CD14-positive monocyte (primary cell): Measurements from ENCODE around the gene CDX2. TPM values are rescaled to one million over a fixed set of nuclear protein-coding genes. Genes with fewer than 3 reads are reported as not detected.
A peak's percentile ranks its signal among the peaks of the same experiment; 100 is the strongest.

Source experiments
- DNase-seq, 3 donors: peaks; one replicate each; pipeline ENCODE4 v3.0.0-alpha.2; 2011 to 2022
- H2AFZ ChIP-seq: 2 replicates; pipeline ENCODE4 v1.6.0; 2012; ENCODE audit warnings: mild to moderate bottlenecking, low read depth, low read length, inconsistent platforms; ENCODE audit not compliant: insufficient read depth, poor library complexity, severe bottlenecking
- H3K27ac ChIP-seq, 2 donors: 1 replicate in 1 of 2; 2 replicates in 1 of 2; pipeline ENCODE4 v1.5.1; 2012 to 2013; ENCODE audit warnings: low read length in 2 of 2, control low read depth in 1 of 2, inconsistent platforms in 1 of 2, low read depth in 1 of 2, mild to moderate bottlenecking in 1 of 2
- H3K27me3 ChIP-seq, 2 donors: one replicate each; pipeline versions ENCODE4 v1.6.0 to v1.6.1; 2011 to 2013; ENCODE audit warnings: low read length in 2 of 2; ENCODE audit not compliant: control insufficient read depth in 2 of 2, insufficient read depth in 2 of 2
- H3K36me3 ChIP-seq, 2 donors: replicated peaks in 1 of 2; 1 replicate in 1 of 2; 2 replicates in 1 of 2; pipeline versions ENCODE4 v1.5.1 to v1.6.1; 2012 to 2013; ENCODE audit warnings: low read length in 2 of 2, control low read depth in 1 of 2, inconsistent platforms in 1 of 2, mild to moderate bottlenecking in 1 of 2; ENCODE audit not compliant: insufficient read depth in 2 of 2, control insufficient read depth in 1 of 2
- H3K4me1 ChIP-seq, 2 donors: 1 replicate in 1 of 2; 2 replicates in 1 of 2; pipeline versions ENCODE4 v1.5.1 to v1.6.1; 2012 to 2013; ENCODE audit warnings: low read length in 2 of 2, control low read depth in 1 of 2, inconsistent platforms in 1 of 2, mild to moderate bottlenecking in 1 of 2, moderate library complexity in 1 of 2; ENCODE audit not compliant: insufficient read depth in 2 of 2, control insufficient read depth in 1 of 2
- H3K4me2 ChIP-seq: replicated peaks from 2 replicates; pipeline ENCODE3; 2012; ENCODE audit warnings: low read length, moderate library complexity, mild to moderate bottlenecking; ENCODE audit not compliant: poor library complexity, severe bottlenecking; ENCODE audit errors: extremely low read depth
- H3K4me3 ChIP-seq, 3 experiments: fragments of 200-600 bp in 1 of 3; sonication (generic) in 1 of 3; replicated peaks in 1 of 3; 1 replicate in 2 of 3; 2 replicates in 1 of 3; pipeline ENCODE4 v1.5.1; 2011 to 2013; ENCODE audit warnings: low read length in 3 of 3, mild to moderate bottlenecking in 3 of 3, control low read depth in 2 of 3, low read depth in 2 of 3, inconsistent platforms in 1 of 3, moderate library complexity in 1 of 3
- H3K79me2 ChIP-seq: 2 replicates; pipeline ENCODE4 v1.6.0; 2012; ENCODE audit warnings: mild to moderate bottlenecking, control low read depth, inconsistent platforms, low read length, moderate library complexity; ENCODE audit not compliant: insufficient read depth
- H3K9ac ChIP-seq: 2 replicates; pipeline ENCODE4 v1.6.0; 2017; ENCODE audit warnings: low read length, mild to moderate bottlenecking; ENCODE audit not compliant: insufficient read depth, poor library complexity, severe bottlenecking
- H3K9me3 ChIP-seq, 2 donors: replicated peaks in 1 of 2; 1 replicate in 1 of 2; 2 replicates in 1 of 2; pipeline versions ENCODE4 v1.5.1 to v1.6.1; 2012 to 2013; ENCODE audit warnings: low read length in 2 of 2, control low read depth in 1 of 2; ENCODE audit not compliant: control insufficient read depth in 1 of 2, insufficient read depth in 1 of 2
- H4K20me1 ChIP-seq: 2 replicates; pipeline ENCODE4 v1.6.0; 2012; ENCODE audit warnings: mild to moderate bottlenecking, low read length, control low read depth, moderate library complexity; ENCODE audit not compliant: insufficient read depth
- H3K27ac Mint-ChIP-seq, 7 donors: one replicate each; pipeline ENCODE4 v1.8.0; 2020; ENCODE audit warnings: mild to moderate bottlenecking in 7 of 7, mixed read lengths in 7 of 7, moderate library complexity in 6 of 7, inconsistent platforms in 2 of 7
- H3K27me3 Mint-ChIP-seq, 3 donors: one replicate each; pipeline ENCODE4 v1.8.0; 2021 to 2022; ENCODE audit warnings: low read depth in 3 of 3, mild to moderate bottlenecking in 3 of 3, mixed read lengths in 3 of 3, moderate library complexity in 3 of 3, inconsistent platforms in 1 of 3
- H3K36me3 Mint-ChIP-seq, 2 donors: one replicate each; pipeline ENCODE4 v1.8.0; 2020; ENCODE audit warnings: mixed read lengths in 2 of 2, inconsistent platforms in 1 of 2, mild to moderate bottlenecking in 1 of 2
- H3K4me1 Mint-ChIP-seq: one replicate; pipeline ENCODE4 v1.8.0; 2020; ENCODE audit warnings: mild to moderate bottlenecking, mixed read lengths
- H3K4me3 Mint-ChIP-seq, 2 donors: one replicate each; pipeline ENCODE4 v1.8.0; 2020; ENCODE audit warnings: mild to moderate bottlenecking in 2 of 2, mixed read lengths in 2 of 2, moderate library complexity in 1 of 2
- H3K9me3 Mint-ChIP-seq, 7 donors: one replicate each; pipeline ENCODE4 v1.8.0; 2020 to 2022; ENCODE audit warnings: mixed read lengths in 7 of 7, mild to moderate bottlenecking in 6 of 7, moderate library complexity in 6 of 7, inconsistent platforms in 2 of 7
- WGBS: methylation state at CpG from one replicate; pipeline ENCODE4 v1.1.5; 2013; ENCODE audit warnings: missing lambda C conversion rate; ENCODE audit not compliant: insufficient coverage; 5-methylcytosine and 5-hydroxymethylcytosine counted together
- intact Hi-C, 2 donors: fragments of 100-400 bp; cut with micrococcal nuclease; formaldehyde crosslinking; loops; one replicate each; pipeline versions ENCODE4 v1.15.0 to v1.15.1; 2023
- polyA plus RNA-seq, 3 donors: library from polyadenylated mRNA; depleted of rRNA in 1 of 3; unstranded in 2 of 3; stranded (reverse) in 1 of 3; fragments of 300-500 nt in 2 of 3; fragments of >200 nt in 1 of 3; fragmentation: Illumina TruSeq in 2 of 3; gene quantifications; 1 replicate in 2 of 3; 2 replicates in 1 of 3; pipeline ENCODE4 v1.2.3, GENCODE V29; 2012 to 2021
- TF ChIP-seq, protein P1 (sequence below): fragments of 200-600 bp; IDR thresholded peaks from one replicate; pipeline ENCODE4 v1.8.0; 2022; ENCODE audit warnings: antibody characterized with exemption, mild to moderate bottlenecking

Gene CDX2
- polyA plus RNA-seq, 3 donors, result not detected

DNA sequence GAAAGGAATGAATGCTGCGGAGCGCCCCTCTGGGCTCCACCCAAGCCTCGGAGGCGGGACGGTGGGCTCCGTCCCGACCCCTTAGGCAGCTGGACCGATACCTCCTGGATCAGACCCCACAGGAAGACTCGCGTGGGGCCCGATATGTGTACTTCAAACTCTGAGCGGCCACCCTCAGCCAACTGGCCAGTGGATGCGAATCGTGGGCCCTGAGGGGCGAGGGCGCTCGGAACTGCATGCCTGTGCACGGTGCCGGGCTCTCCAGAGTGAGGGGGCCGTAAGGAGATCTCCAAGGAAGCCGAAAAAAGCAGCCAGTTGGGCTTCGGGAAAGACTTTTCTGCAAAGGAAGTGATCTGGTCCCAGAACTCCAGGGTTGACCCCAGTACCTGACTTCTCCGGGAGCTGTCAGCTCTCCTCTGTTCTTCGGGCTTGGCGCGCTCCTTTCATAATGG, 40.7 kb downstream of the CDX2 start:
- H3K9ac ChIP-seq, result no peak overlapping the region
- Mint-ChIP-seq H3K4me3 (peak overlapping the region in 1 of 2 donors; percentile 72), H3K27ac (peak overlapping the region in 1 of 7 donors; percentile 4), H3K36me3 (peaks cover 0 to 9% of the 10 kb centered on the region in 2 donors), H3K9me3 (peaks cover 0 to 32% (median 13%) of the 10 kb centered on the region in 7 donors), H3K27me3 (peaks cover 90 to 93% (median 91%) of the 10 kb centered on the region in 3 donors), H3K4me1 (peaks cover 6% of the 10 kb centered on the region)
- TF ChIP-seq, protein P1, sequence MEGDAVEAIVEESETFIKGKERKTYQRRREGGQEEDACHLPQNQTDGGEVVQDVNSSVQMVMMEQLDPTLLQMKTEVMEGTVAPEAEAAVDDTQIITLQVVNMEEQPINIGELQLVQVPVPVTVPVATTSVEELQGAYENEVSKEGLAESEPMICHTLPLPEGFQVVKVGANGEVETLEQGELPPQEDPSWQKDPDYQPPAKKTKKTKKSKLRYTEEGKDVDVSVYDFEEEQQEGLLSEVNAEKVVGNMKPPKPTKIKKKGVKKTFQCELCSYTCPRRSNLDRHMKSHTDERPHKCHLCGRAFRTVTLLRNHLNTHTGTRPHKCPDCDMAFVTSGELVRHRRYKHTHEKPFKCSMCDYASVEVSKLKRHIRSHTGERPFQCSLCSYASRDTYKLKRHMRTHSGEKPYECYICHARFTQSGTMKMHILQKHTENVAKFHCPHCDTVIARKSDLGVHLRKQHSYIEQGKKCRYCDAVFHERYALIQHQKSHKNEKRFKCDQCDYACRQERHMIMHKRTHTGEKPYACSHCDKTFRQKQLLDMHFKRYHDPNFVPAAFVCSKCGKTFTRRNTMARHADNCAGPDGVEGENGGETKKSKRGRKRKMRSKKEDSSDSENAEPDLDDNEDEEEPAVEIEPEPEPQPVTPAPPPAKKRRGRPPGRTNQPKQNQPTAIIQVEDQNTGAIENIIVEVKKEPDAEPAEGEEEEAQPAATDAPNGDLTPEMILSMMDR, result no peak
- 6% methylated on average over 26 of the region's 26 CpGs for WGBS
- no peaks in the 10 kb centered on the region for H4K20me1 ChIP-seq
- H3K27me3 ChIP-seq, result peaks cover 76 to 98% of the 10 kb centered on the region in 2 donors
- H3K79me2 ChIP-seq, result no peaks in the 10 kb centered on the region
- no peak overlapping the region for H3K4me2 ChIP-seq
- H3K27ac ChIP-seq, result no peak overlapping the region
- H3K4me1 ChIP-seq, result no peaks in the 10 kb centered on the region
- no peak overlapping the region for H3K4me3 ChIP-seq
- no peaks in the 10 kb centered on the region for H3K36me3 ChIP-seq
- DNase-seq, result no peak
- H3K9me3 ChIP-seq, result peaks cover 0 to 65% of the 10 kb centered on the region in 2 donors
- no peak overlapping the region for H2AFZ ChIP-seq
- intact Hi-C loops, result no loop called here

DNA sequence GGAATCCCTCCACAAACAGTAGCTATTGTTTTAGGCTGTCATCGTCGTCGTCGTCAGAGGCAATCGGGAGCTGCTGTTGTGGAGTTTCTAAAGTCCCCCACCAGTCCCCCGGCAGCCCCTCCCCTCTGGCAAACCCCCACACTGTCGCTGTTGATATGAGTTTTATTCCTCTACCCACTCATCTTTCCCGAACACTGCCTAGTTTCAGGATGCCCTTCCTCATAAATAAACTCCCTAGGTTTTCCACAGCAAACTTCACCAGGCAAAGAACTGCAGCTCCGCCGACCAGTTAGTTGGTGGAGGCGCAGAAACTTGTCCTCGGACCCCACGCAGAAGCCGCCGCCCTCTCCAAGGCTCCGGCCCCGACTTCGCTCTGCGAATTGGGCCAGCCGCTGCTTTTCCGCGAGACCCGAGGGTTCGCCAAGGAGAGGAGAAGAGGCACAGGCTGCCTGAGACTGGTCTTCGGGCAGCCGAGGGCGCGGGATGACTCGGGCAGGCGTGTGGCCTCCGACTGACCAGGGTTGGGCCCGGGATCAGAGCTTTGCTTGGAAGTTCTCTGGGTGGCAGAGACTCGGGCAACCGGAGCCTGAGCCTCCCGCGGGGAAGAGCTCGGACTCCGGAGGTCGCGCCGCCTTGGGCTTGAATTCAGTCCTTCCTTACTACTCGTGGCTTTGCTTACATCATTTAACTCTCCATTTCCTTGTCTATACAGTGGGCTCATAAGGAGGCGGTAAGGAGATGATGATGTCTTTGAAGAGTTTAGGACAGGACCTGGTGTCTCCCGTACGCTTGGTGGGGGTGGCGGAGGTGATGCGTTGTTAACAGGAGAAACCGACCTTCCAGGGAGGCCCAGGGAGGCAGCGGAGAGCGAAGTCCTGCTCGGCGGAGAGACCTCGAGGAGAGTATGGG, 41.4 kb downstream of the CDX2 start:
- DNase-seq, result no peak
- intact Hi-C loops, result no loop called here
- Mint-ChIP-seq H3K36me3 (peaks cover 0 to 9% of the 10 kb centered on the region in 2 donors), H3K27ac (no peak overlapping the region), H3K4me1 (peaks cover 6% of the 10 kb centered on the region), H3K4me3 (peak overlapping the region in 1 of 2 donors; percentile 72), H3K9me3 (peaks cover 0 to 35% (median 14%) of the 10 kb centered on the region in 7 donors), H3K27me3 (peaks cover 95 to 99% (median 95%) of the 10 kb centered on the region in 3 donors)
- Histone ChIP-seq H3K4me2 (no peak overlapping the region), H2AFZ (no peak overlapping the region), H3K27ac (no peak overlapping the region), H3K4me3 (no peak overlapping the region), H3K4me1 (no peaks in the 10 kb centered on the region), H3K9me3 (peaks cover 0 to 72% of the 10 kb centered on the region in 2 donors), H3K9ac (no peak overlapping the region), H3K36me3 (no peaks in the 10 kb centered on the region), H4K20me1 (no peaks in the 10 kb centered on the region), H3K79me2 (no peaks in the 10 kb centered on the region), H3K27me3 (peaks cover 83 to 98% of the 10 kb centered on the region in 2 donors)
- WGBS, result 9% methylated on average over 40 of the region's 53 CpGs
- TF ChIP-seq, protein P1, result no peak
